ENCODE data around the gene ZNF407.

ZNF407 gene

GRCh38 chr18:74665346-74665745, 67.7 kb downstream of the ZNF407 start:
- H3K27me3 Mint-ChIP-seq, result no peaks in the 10 kb centered on the region
- H3K9me3 Mint-ChIP-seq, result no peaks in the 10 kb centered on the region
- no peak for ATAC-seq
- H3K4me3 Mint-ChIP-seq, result no peak overlapping the region
- H3K4me1 Mint-ChIP-seq, result no peaks in the 10 kb centered on the region
- H3K36me3 Mint-ChIP-seq, result peaks cover 39% of the 10 kb centered on the region
- H3K27ac Mint-ChIP-seq, result no peak overlapping the region

- Mint-ChIP-seq H3K27ac (no peak overlapping the region), H3K36me3 (peaks cover 42% of the 10 kb centered on the region), H3K4me3 (no peak overlapping the region), H3K27me3 (no peaks in the 10 kb centered on the region), H3K4me1 (no peaks in the 10 kb centered on the region), H3K9me3 (no peaks in the 10 kb centered on the region)
- no peak for ATAC-seq
These were observed 68.2 kb downstream of the ZNF407 start for GRCh38 chr18:74665905-74666304.

- H3K36me3 Mint-ChIP-seq, result peaks cover 59% of the 10 kb centered on the region
- no peaks in the 10 kb centered on the region for H3K4me1 Mint-ChIP-seq
- no peak overlapping the region for H3K27ac Mint-ChIP-seq
- no peak for ATAC-seq
- H3K27me3 Mint-ChIP-seq, result no peaks in the 10 kb centered on the region
- H3K4me3 Mint-ChIP-seq, result no peak overlapping the region
- H3K9me3 Mint-ChIP-seq, result no peaks in the 10 kb centered on the region
These were observed 71.6 kb downstream of the ZNF407 start for GRCh38 chr18:74669136-74669798.

GRCh38 chr18:74672371-74672770, 74.7 kb downstream of the ZNF407 start:
- peaks cover 75% of the 10 kb centered on the region for H3K36me3 Mint-ChIP-seq
- H3K27me3 Mint-ChIP-seq, result no peaks in the 10 kb centered on the region
- H3K9me3 Mint-ChIP-seq, result peaks cover 4% of the 10 kb centered on the region
- H3K4me3 Mint-ChIP-seq, result no peak overlapping the region
- no peak overlapping the region for H3K27ac Mint-ChIP-seq
- ATAC-seq, result no peak
- no peaks in the 10 kb centered on the region for H3K4me1 Mint-ChIP-seq

GRCh38 chr18:74674487-74674886, 76.8 kb downstream of the ZNF407 start:
- no peak overlapping the region for H3K27ac Mint-ChIP-seq
- no peak for ATAC-seq
- H3K27me3 Mint-ChIP-seq, result no peaks in the 10 kb centered on the region
- no peaks in the 10 kb centered on the region for H3K4me1 Mint-ChIP-seq
- H3K4me3 Mint-ChIP-seq, result no peak overlapping the region
- H3K9me3 Mint-ChIP-seq, result peaks cover 4% of the 10 kb centered on the region
- peaks cover 86% of the 10 kb centered on the region for H3K36me3 Mint-ChIP-seq

- Mint-ChIP-seq H3K4me1 (no peaks in the 10 kb centered on the region), H3K36me3 (peaks cover 64% of the 10 kb centered on the region), H3K4me3 (no peak overlapping the region), H3K27ac (no peak overlapping the region), H3K9me3 (peaks cover 4% of the 10 kb centered on the region), H3K27me3 (no peaks in the 10 kb centered on the region)
- no peak for ATAC-seq
These were observed 81.5 kb downstream of the ZNF407 start for GRCh38 chr18:74679006-74679678.

- peaks cover 58% of the 10 kb centered on the region for H3K36me3 Mint-ChIP-seq
- H3K27ac Mint-ChIP-seq, result no peak overlapping the region
- no peak overlapping the region for H3K4me3 Mint-ChIP-seq
- H3K27me3 Mint-ChIP-seq, result no peaks in the 10 kb centered on the region
- H3K9me3 Mint-ChIP-seq, result peaks cover 4% of the 10 kb centered on the region
- no peak for ATAC-seq
- H3K4me1 Mint-ChIP-seq, result no peaks in the 10 kb centered on the region
These were observed 82.0 kb downstream of the ZNF407 start for GRCh38 chr18:74679679-74680076.

GRCh38 chr18:74682141-74682990, 84.7 kb downstream of the ZNF407 start:
- no peaks in the 10 kb centered on the region for H3K27me3 Mint-ChIP-seq
- no peaks in the 10 kb centered on the region for H3K9me3 Mint-ChIP-seq
- peaks cover 58% of the 10 kb centered on the region for H3K36me3 Mint-ChIP-seq
- ATAC-seq, result no peak
- no peak overlapping the region for H3K27ac Mint-ChIP-seq
- no peak overlapping the region for H3K4me3 Mint-ChIP-seq
- peaks cover 5% of the 10 kb centered on the region for H3K4me1 Mint-ChIP-seq

GRCh38 chr18:74682991-74683297, 85.3 kb downstream of the ZNF407 start:
- no peaks in the 10 kb centered on the region for H3K9me3 Mint-ChIP-seq

GRCh38 chr18:74683573-74683972, 85.9 kb downstream of the ZNF407 start:
- ATAC-seq, result no peak
- Mint-ChIP-seq H3K27ac (no peak overlapping the region), H3K27me3 (no peaks in the 10 kb centered on the region), H3K9me3 (no peaks in the 10 kb centered on the region), H3K4me3 (no peak overlapping the region), H3K36me3 (peaks cover 46% of the 10 kb centered on the region), H3K4me1 (peaks cover 5% of the 10 kb centered on the region)

More at GRCh38 chr18:74682991-74683297, 85.3 kb downstream of the ZNF407 start:
- Mint-ChIP-seq H3K4me1 (peaks cover 5% of the 10 kb centered on the region), H3K27me3 (no peaks in the 10 kb centered on the region), H3K4me3 (no peak overlapping the region), H3K36me3 (peaks cover 53% of the 10 kb centered on the region), H3K27ac (no peak overlapping the region)
- ATAC-seq, result no peak

- Mint-ChIP-seq H3K4me1 (peaks cover 28% of the 10 kb centered on the region), H3K27ac (no peak overlapping the region), H3K9me3 (no peaks in the 10 kb centered on the region), H3K27me3 (no peaks in the 10 kb centered on the region), H3K36me3 (peaks cover 48% of the 10 kb centered on the region), H3K4me3 (no peak overlapping the region)
- no peak for ATAC-seq
These were observed 91.6 kb downstream of the ZNF407 start for GRCh38 chr18:74689251-74689650.

- Mint-ChIP-seq H3K36me3 (peaks cover 27% of the 10 kb centered on the region), H3K4me1 (peaks cover 23% of the 10 kb centered on the region), H3K27me3 (no peaks in the 10 kb centered on the region), H3K9me3 (no peaks in the 10 kb centered on the region), H3K4me3 (no peak overlapping the region), H3K27ac (no peak overlapping the region)
- ATAC-seq, result no peak
These were observed 94.8 kb downstream of the ZNF407 start for GRCh38 chr18:74692367-74693013.

GRCh38 chr18:74694436-74694835, 96.8 kb downstream of the ZNF407 start:
- Mint-ChIP-seq H3K36me3 (peaks cover 26% of the 10 kb centered on the region), H3K4me3 (no peak overlapping the region), H3K4me1 (peaks cover 23% of the 10 kb centered on the region), H3K9me3 (no peaks in the 10 kb centered on the region), H3K27me3 (no peaks in the 10 kb centered on the region), H3K27ac (no peak overlapping the region)
- no peak for ATAC-seq

GRCh38 chr18:74695170-74695569, 97.5 kb downstream of the ZNF407 start:
- Mint-ChIP-seq H3K4me3 (no peak overlapping the region), H3K9me3 (no peaks in the 10 kb centered on the region), H3K4me1 (peaks cover 23% of the 10 kb centered on the region), H3K27me3 (no peaks in the 10 kb centered on the region), H3K27ac (no peak overlapping the region), H3K36me3 (peaks cover 22% of the 10 kb centered on the region)
- no peak for ATAC-seq

- Mint-ChIP-seq H3K27ac (no peak overlapping the region), H3K9me3 (no peaks in the 10 kb centered on the region), H3K4me1 (peaks cover 6% of the 10 kb centered on the region), H3K4me3 (no peak overlapping the region), H3K36me3 (peaks cover 11% of the 10 kb centered on the region), H3K27me3 (no peaks in the 10 kb centered on the region)
- ATAC-seq, result no peak
These were observed 101.2 kb downstream of the ZNF407 start for GRCh38 chr18:74698881-74699280.

All from stimulated activated memory B cell treated with anti-CD40 and anti-IgM and Interleukin-4, amounts not matched to agents 10 μg/mL and 1 μg/mL and 100 μg/mL, for 72 hours (primary cell).